Activated B cell treated with CpG ODN at 0.5 μM for 24 hours (primary cell): Measurements from ENCODE around the gene DEFB124. TPM values are rescaled to one million over a fixed set of nuclear protein-coding genes. Genes with fewer than 3 reads are reported as not detected.

Source experiments
- ATAC-seq: fragments of 200-7000 bp; cut with Tn5 transposase; one replicate; pipeline ENCODE4 v1.10.0; 2021; ENCODE audit warnings: low read depth, mild to moderate bottlenecking, moderate library complexity
- CTCF ChIA-PET: fragments of 350-600 bp; sonication (Branson Sonifier 250); formaldehyde crosslinking; loops from one replicate; lab custom pipeline; 2021; ENCODE audit warnings: antibody characterized with exemption; lab: Charles Lee
- POLR2A ChIA-PET: fragments of 350-600 bp; sonication (Branson Sonifier 250); formaldehyde crosslinking; loops from one replicate; lab custom pipeline; 2021; ENCODE audit warnings: antibody characterized with exemption; lab: Charles Lee
- DNase-seq: peaks from one replicate; pipeline ENCODE4 v3.0.0; 2022
- H3K27ac Mint-ChIP-seq: one replicate; pipeline ENCODE4 v1.8.0; 2020; ENCODE audit warnings: mixed read lengths
- H3K27me3 Mint-ChIP-seq: one replicate; pipeline ENCODE4 v1.8.0; 2021; ENCODE audit warnings: mixed read lengths
- H3K36me3 Mint-ChIP-seq: one replicate; pipeline ENCODE4 v1.8.0; 2021; ENCODE audit warnings: low read depth, mixed read lengths
- H3K4me1 Mint-ChIP-seq: one replicate; pipeline ENCODE4 v1.8.0; 2021; ENCODE audit warnings: mixed read lengths
- H3K4me3 Mint-ChIP-seq: one replicate; pipeline ENCODE4 v1.8.0; 2020; ENCODE audit warnings: mild to moderate bottlenecking, mixed read lengths
- H3K9me3 Mint-ChIP-seq: one replicate; pipeline ENCODE4 v1.8.0; 2020; ENCODE audit warnings: mixed read lengths
- intact Hi-C: fragments of 100-400 bp; cut with micrococcal nuclease; formaldehyde crosslinking; loops from one replicate; pipeline ENCODE4 v1.15.1; 2024
- total RNA-seq: library from RNA; stranded (reverse); gene quantifications from 2 replicates; pipeline ENCODE4 v1.2.3, GENCODE V29; 2022
- TF ChIP-seq, protein P1 (sequence below): fragments of 200-600 bp; IDR thresholded peaks from one replicate; pipeline ENCODE4 v1.8.0; 2022; ENCODE audit warnings: antibody characterized with exemption, mild to moderate bottlenecking

DEFB124 gene
- total RNA-seq, 1 donor from 2014 or later = not detected

- TF ChIP-seq, protein P1, sequence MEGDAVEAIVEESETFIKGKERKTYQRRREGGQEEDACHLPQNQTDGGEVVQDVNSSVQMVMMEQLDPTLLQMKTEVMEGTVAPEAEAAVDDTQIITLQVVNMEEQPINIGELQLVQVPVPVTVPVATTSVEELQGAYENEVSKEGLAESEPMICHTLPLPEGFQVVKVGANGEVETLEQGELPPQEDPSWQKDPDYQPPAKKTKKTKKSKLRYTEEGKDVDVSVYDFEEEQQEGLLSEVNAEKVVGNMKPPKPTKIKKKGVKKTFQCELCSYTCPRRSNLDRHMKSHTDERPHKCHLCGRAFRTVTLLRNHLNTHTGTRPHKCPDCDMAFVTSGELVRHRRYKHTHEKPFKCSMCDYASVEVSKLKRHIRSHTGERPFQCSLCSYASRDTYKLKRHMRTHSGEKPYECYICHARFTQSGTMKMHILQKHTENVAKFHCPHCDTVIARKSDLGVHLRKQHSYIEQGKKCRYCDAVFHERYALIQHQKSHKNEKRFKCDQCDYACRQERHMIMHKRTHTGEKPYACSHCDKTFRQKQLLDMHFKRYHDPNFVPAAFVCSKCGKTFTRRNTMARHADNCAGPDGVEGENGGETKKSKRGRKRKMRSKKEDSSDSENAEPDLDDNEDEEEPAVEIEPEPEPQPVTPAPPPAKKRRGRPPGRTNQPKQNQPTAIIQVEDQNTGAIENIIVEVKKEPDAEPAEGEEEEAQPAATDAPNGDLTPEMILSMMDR = no peak
- intact Hi-C loops = no loop called here
- ChIA-PET CTCF (no interaction called here), POLR2A (no interaction called here)
- no peak for ATAC-seq
- H3K36me3 Mint-ChIP-seq = no peaks in the 10 kb centered on the region
- H3K9me3 Mint-ChIP-seq = no peaks in the 10 kb centered on the region
- H3K27me3 Mint-ChIP-seq = peaks cover 20% of the 10 kb centered on the region
- no peak for DNase-seq
- H3K4me1 Mint-ChIP-seq = no peaks in the 10 kb centered on the region
- H3K4me3 Mint-ChIP-seq = no peak overlapping the region
- H3K27ac Mint-ChIP-seq = no peak overlapping the region
Observed at GRCh38 chr20:31496761-31497295, 21.9 kb upstream of the DEFB124 start.

GRCh38 chr20:31494131-31494530, 19.2 kb upstream of the DEFB124 start:
- no peaks in the 10 kb centered on the region for H3K9me3 Mint-ChIP-seq
- no peak overlapping the region for H3K27ac Mint-ChIP-seq
- no peak for ATAC-seq
- no peak for DNase-seq
- no peaks in the 10 kb centered on the region for H3K36me3 Mint-ChIP-seq
- no peak overlapping the region for H3K4me3 Mint-ChIP-seq
- H3K4me1 Mint-ChIP-seq = no peaks in the 10 kb centered on the region
- peaks cover 20% of the 10 kb centered on the region for H3K27me3 Mint-ChIP-seq
- CTCF ChIA-PET = no interaction called here
- intact Hi-C loops = no loop called here
- POLR2A ChIA-PET = no interaction called here
- TF ChIP-seq, protein P1 = no peak

- Mint-ChIP-seq H3K4me3 (no peak overlapping the region), H3K9me3 (no peaks in the 10 kb centered on the region), H3K27ac (no peak overlapping the region), H3K36me3 (no peaks in the 10 kb centered on the region), H3K4me1 (no peaks in the 10 kb centered on the region), H3K27me3 (peaks cover 17% of the 10 kb centered on the region)
- TF ChIP-seq, protein P1 = no peak
- intact Hi-C loops = no loop called here
- no peak for DNase-seq
- ATAC-seq = no peak
- POLR2A ChIA-PET = no interaction called here
- CTCF ChIA-PET = no interaction called here
Observed at GRCh38 chr20:31490752-31491151, 15.8 kb upstream of the DEFB124 start.

DNA sequence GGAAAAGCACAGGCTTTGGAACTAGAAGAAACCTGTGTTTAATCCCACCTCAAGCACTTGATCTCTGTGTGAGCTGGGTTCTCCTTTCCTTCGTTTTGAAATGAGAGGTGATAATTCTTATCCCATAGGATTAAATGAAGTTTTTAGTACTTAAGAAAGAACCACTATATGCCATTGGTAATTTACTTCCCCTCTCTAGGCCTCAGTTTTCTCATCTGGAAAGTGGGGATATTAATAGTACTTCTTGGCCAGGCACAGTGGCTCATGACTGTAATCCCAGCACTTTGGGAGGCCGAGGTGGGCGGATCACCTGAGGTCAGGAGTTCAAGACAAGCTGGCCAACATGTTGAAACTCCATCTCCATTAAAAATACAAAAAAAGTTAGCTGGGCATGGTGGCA, 14.2 kb upstream of the DEFB124 start:
- TF ChIP-seq, protein P1 = no peak
- no peaks in the 10 kb centered on the region for H3K36me3 Mint-ChIP-seq
- H3K9me3 Mint-ChIP-seq = no peaks in the 10 kb centered on the region
- no peaks in the 10 kb centered on the region for H3K4me1 Mint-ChIP-seq
- CTCF ChIA-PET = interaction anchor here (1.3 kb wide), 1 partner anchor 14 kb away, joined by 4 read pairs; no protein-coding TSS in a partner anchor
- POLR2A ChIA-PET = no interaction called here
- intact Hi-C loops = no loop called here
- ATAC-seq = no peak
- DNase-seq = no peak
- peaks cover 21% of the 10 kb centered on the region for H3K27me3 Mint-ChIP-seq
- H3K27ac Mint-ChIP-seq = no peak overlapping the region
- H3K4me3 Mint-ChIP-seq = no peak overlapping the region

GRCh38 chr20:31488115-31488514, 13.2 kb upstream of the DEFB124 start:
- Mint-ChIP-seq H3K4me1 (no peaks in the 10 kb centered on the region), H3K27ac (no peak overlapping the region), H3K4me3 (no peak overlapping the region), H3K27me3 (peaks cover 25% of the 10 kb centered on the region), H3K36me3 (no peaks in the 10 kb centered on the region), H3K9me3 (no peaks in the 10 kb centered on the region)
- ChIA-PET POLR2A (no interaction called here), CTCF (interaction anchor here (0.7 to 1.3 kb wide), 2 partner anchors 15 to 217 kb away, joined by 3 to 4 read pairs; no protein-coding TSS in a partner anchor)
- intact Hi-C loops = no loop called here
- TF ChIP-seq, protein P1 = no peak
- no peak for ATAC-seq
- no peak for DNase-seq
